PFSK-1 (cell line): Measurements from ENCODE around the gene FRMD4A.

ENCODE experiments used
- FOXP2 ChIP-seq: optimal IDR thresholded peaks from 2 replicates; pipeline ENCODE3; 2011; ENCODE audit warnings: borderline replicate concordance, control low read depth, inconsistent platforms; ENCODE audit not compliant: insufficient read depth; ENCODE audit errors: extremely low read length, extremely low read depth
- POLR2AphosphoS5 ChIP-seq: IDR thresholded peaks from 2 replicates; pipeline ENCODE4 v1.6.1; 2012; ENCODE audit warnings: low read depth, mild to moderate bottlenecking, control low read depth, low read length, moderate library complexity
- REST ChIP-seq, 2 experiments: IDR thresholded peaks; 2 replicates each; pipeline versions ENCODE4 v1.6.1 to v1.8.0; 2011 to 2012; ENCODE audit warnings: low read depth in 2 of 2, low read length in 2 of 2, control low read depth in 1 of 2, inconsistent platforms in 1 of 2, mild to moderate bottlenecking in 1 of 2, moderate library complexity in 1 of 2; ENCODE audit not compliant: insufficient read depth in 1 of 2
- SIN3A ChIP-seq: IDR thresholded peaks from 2 replicates; pipeline ENCODE4 v1.6.1; 2012; ENCODE audit warnings: mild to moderate bottlenecking, low read length, moderate library complexity, borderline replicate concordance; ENCODE audit not compliant: insufficient read depth
- TAF1 ChIP-seq: IDR thresholded peaks from 2 replicates; pipeline ENCODE4 v1.6.1; 2012; ENCODE audit warnings: low read length, control low read depth, borderline replicate concordance; ENCODE audit not compliant: insufficient read depth

Gene FRMD4A

GRCh38 chr10:13852872-13853271 lies 477.9 kb downstream of the FRMD4A start:
- TF ChIP-seq TAF1 (no peak), SIN3A (no peak), POLR2AphosphoS5 (no peak), FOXP2 (no peak), REST (IDR thresholded peaks at IDR 0.05; ENCODE audit: insufficient read depth in 1 of 2, low read depth in 2 of 2, low read length in 2 of 2) (no peak)

- TF ChIP-seq REST (IDR thresholded peaks at IDR 0.05; ENCODE audit: insufficient read depth in 1 of 2, low read depth in 2 of 2, low read length in 2 of 2) (no peak), FOXP2 (no peak), TAF1 (no peak), SIN3A (no peak), POLR2AphosphoS5 (no peak)
Observed at GRCh38 chr10:13851906-13852305, 478.8 kb downstream of the FRMD4A start.

DNA sequence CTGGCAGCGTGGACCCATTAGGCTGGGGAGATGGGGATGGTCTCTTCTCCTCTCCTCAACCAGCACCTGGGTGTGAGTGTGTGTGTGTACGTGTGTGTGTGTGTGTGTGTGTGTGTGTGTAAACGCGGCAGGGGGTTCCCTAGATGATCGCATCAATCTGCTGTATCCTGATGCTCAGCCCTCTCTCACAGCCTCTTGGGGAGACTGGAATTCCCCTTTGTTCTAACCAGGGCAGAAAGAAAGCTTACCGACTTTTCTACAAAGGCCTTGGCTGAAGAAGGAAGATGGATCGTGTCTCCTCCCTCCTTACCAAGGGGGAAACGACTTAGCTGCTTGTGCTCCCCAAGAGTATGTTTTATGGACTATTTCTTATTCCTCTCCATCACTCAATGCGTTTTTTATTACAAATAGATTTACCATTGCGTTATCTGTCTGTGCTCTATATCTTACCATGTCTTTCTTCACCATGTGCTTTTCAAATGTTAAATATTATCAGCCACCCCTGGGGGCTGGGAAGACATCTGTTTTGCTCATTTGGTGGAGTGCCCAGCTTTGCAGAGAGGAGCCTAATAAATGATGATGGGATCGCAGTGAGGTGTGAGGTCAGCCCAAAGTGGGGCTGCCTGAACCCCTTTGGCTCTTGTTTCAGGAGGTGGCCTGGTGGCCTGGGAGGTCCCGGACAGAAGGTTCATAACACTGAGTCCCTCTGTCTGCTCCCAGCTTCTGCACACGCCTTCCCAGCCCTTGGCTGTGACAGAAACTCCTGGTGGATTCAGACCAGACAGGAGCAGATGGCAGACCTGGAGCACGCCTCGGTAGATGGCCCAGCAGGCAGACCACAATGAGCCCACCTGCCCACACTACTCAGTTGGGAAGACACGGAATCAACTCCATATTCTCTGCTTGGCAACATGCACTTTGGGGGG lies 481.9 kb downstream of the FRMD4A start:
- no peak for TF ChIP-seq REST (IDR thresholded peaks at IDR 0.05; ENCODE audit: insufficient read depth in 1 of 2, low read depth in 2 of 2, low read length in 2 of 2)
- no peak for TF ChIP-seq TAF1
- no peak for TF ChIP-seq POLR2AphosphoS5
- no peak for TF ChIP-seq FOXP2

DNA sequence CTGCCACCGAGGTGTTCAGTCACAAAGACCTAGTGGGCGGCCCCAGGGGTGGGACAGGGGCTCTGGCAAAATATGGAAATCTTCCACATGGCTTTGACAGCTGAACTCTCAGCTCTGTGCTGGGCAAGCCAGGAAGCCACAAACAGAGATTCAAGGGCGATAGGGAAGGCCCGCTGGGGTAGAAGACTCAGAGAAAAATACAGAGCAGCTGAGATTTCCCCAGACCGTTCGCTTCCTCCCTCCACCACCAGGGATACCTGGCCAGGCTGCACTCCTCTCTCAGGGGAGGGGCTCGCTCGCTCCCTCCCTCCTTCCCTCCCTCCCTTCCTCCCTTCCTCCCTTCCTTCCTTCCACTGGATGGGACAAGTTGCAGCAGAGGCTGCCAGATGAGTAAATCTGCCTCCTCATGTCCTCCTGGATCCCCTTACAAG lies 483.5 kb downstream of the FRMD4A start:
- TF ChIP-seq FOXP2 (peak; percentile 26), POLR2AphosphoS5 (no peak)

- TF ChIP-seq TAF1 (no peak), REST (IDR thresholded peaks at IDR 0.05; ENCODE audit: insufficient read depth in 1 of 2, low read depth in 2 of 2, low read length in 2 of 2) (no peak), POLR2AphosphoS5 (no peak), SIN3A (no peak), FOXP2 (no peak)
Observed at GRCh38 chr10:13845897-13846296, 484.8 kb downstream of the FRMD4A start.
